Adrenal gland (tissue), 12 donors: Measurements from ENCODE around the gene LRP1B. TPM values are rescaled to one million over a fixed set of nuclear protein-coding genes. Genes with fewer than 3 reads are reported as not detected.

Experiments
- DNase-seq, 7 donors: peaks; one replicate each; pipeline ENCODE4 v3.0.0-alpha.2; 2019 to 2020
- H3K27ac ChIP-seq, 5 donors: fragments of 200-600 bp; sonication (generic) in 4 of 5; 1 replicate in 3 of 5; 2 replicates in 2 of 5; pipeline versions ENCODE4 v1.5.1 to v1.8.0; 2016 to 2020; ENCODE audit warnings: mild to moderate bottlenecking in 1 of 5
- H3K27me3 ChIP-seq: fragments of 200-600 bp; 2 replicates; pipeline ENCODE4 v1.8.0; 2021
- H3K36me3 ChIP-seq, 2 donors: fragments of 200-600 bp; replicated peaks in 1 of 2; 1 replicate in 1 of 2; 2 replicates in 1 of 2; pipeline versions ENCODE4 v1.5.1 to v1.8.0; 2018 to 2022
- H3K4me1 ChIP-seq, 2 donors: fragments of 200-600 bp; replicated peaks in 1 of 2; 1 replicate in 1 of 2; 2 replicates in 1 of 2; pipeline versions ENCODE4 v1.5.1 to v1.8.0; 2018 to 2021
- H3K4me3 ChIP-seq, 4 donors: fragments of 200-600 bp; sonication (generic) in 3 of 4; one replicate each; pipeline ENCODE4 v1.5.1; 2016 to 2018
- H3K9me3 ChIP-seq, 3 donors: fragments of 200-600 bp; sonication (generic) in 1 of 3; replicated peaks in 1 of 3; 1 replicate in 2 of 3; 2 replicates in 1 of 3; pipeline versions ENCODE4 v1.5.1 to v1.8.0; 2016 to 2021
- POLR2A ChIP-seq, 2 donors: fragments of 450-650 bp; IDR thresholded peaks; one replicate each; pipeline ENCODE4 v1.6.1; 2017; ENCODE audit warnings: antibody characterized with exemption in 2 of 2, mild to moderate bottlenecking in 2 of 2, moderate library complexity in 1 of 2
- WGBS, 4 donors: extraction: QIAGEN DNeasy Blood & Tissue Kit in 2 of 4; methylation state at CpG; one replicate each; pipeline versions ENCODE4 v1.1.5 to v1.1.7; 2013 to 2017; 5-methylcytosine and 5-hydroxymethylcytosine counted together
- intact Hi-C, 2 donors: fragments of 100-400 bp; cut with DNase I; formaldehyde crosslinking; loops; one replicate each; pipeline versions ENCODE4 v1.14.1 to v1.15.0; 2022 to 2023
- polyA plus RNA-seq, 3 donors: library from polyadenylated mRNA; stranded (reverse); fragments of 200-250 nt in 2 of 3; fragments of 350-450 nt in 1 of 3; fragmentation: Illumina TruSeq in 1 of 3; extraction: RNeasy Lipid Tissue Mini Kit (QIAGEN cat#74804) in 1 of 3; gene quantifications; one replicate each; pipeline ENCODE4 v1.2.3, GENCODE V29; 2013 to 2014
- total RNA-seq, 9 donors: library from RNA; depleted of rRNA in 4 of 9; stranded (reverse); fragments of >200 nt in 4 of 9; fragments of 120-200 nt in 1 of 9; fragmentation: NEBNext Ultra II Directional in 1 of 9; extraction: Animal tissue kit (Norgen Biotek cat#: 25700) in 1 of 9; gene quantifications; one replicate each; pipeline versions ENCODE4 v1.1.0 to v1.2.4, GENCODE V29; 2013 to 2023
- TF ChIP-seq, protein P1 (sequence below), 6 experiments: fragments of 450-650 bp in 4 of 6; fragments of 200-600 bp in 2 of 6; sonication (generic) in 1 of 6; IDR thresholded peaks; 1 replicate in 5 of 6; 2 replicates in 1 of 6; pipeline versions ENCODE4 v1.5.1 to v1.8.0; 2016 to 2021; ENCODE audit warnings: antibody characterized with exemption in 6 of 6, mild to moderate bottlenecking in 2 of 6, moderate library complexity in 1 of 6
- donor health status: healthy with polysubstance abuse.
- donor health status: Bipolar disorder and iron deficiency.
- donor health status: DM: yes; HTN: yes; CAD: no.
- donor health status: DM: no; HTN: no; CAD: no.
- donor health status: DM: no; HTN: no; CAD: no.
- donor health status: DM: yes; HTN: yes; CAD: no.

LRP1B gene
- total and polyA plus RNA-seq, 12 donors, result 0.84 to 5.4 (median 2.1) TPM

DNA sequence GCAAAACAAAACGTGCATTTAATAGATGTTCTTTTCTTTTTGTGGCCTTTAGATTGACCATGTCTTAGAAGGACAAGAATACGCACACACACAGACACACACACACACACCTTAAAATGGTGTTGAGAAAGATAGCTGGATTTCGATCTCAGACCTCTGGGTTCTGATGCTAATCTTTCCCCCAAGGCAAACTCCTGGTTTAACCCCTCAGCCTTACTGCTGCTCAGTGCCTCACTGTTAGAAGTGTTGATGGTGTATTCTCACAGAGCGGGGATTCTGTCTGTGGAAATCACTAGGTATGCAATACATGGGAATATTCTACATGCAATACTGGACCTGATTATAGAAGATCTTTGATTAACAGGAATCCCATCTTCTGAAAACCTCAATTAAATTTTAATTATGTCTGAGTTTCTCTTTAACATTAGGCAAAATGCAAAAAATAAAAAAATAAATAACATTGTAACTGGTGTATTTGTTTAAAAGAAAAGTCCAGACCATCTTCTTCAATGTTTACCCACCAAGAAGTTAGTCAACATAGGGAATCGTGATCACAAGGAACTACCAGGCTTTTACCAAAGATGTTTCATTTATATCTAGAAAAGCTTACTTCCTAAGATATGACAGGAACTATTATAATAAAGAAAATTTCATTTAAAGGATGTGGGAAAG, 613.5 kb downstream of the LRP1B start:
- TF ChIP-seq POLR2A (IDR thresholded peaks at IDR 0.05), result no peak
- TF ChIP-seq, protein P1, sequence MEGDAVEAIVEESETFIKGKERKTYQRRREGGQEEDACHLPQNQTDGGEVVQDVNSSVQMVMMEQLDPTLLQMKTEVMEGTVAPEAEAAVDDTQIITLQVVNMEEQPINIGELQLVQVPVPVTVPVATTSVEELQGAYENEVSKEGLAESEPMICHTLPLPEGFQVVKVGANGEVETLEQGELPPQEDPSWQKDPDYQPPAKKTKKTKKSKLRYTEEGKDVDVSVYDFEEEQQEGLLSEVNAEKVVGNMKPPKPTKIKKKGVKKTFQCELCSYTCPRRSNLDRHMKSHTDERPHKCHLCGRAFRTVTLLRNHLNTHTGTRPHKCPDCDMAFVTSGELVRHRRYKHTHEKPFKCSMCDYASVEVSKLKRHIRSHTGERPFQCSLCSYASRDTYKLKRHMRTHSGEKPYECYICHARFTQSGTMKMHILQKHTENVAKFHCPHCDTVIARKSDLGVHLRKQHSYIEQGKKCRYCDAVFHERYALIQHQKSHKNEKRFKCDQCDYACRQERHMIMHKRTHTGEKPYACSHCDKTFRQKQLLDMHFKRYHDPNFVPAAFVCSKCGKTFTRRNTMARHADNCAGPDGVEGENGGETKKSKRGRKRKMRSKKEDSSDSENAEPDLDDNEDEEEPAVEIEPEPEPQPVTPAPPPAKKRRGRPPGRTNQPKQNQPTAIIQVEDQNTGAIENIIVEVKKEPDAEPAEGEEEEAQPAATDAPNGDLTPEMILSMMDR (IDR thresholded peaks at IDR 0.05), result no peak
- Histone ChIP-seq H3K27ac (no peak overlapping the region), H3K9me3 (no peaks in the 10 kb centered on the region), H3K36me3 (no peaks in the 10 kb centered on the region), H3K4me3 (no peak overlapping the region), H3K27me3 (no peaks in the 10 kb centered on the region), H3K4me1 (no peaks in the 10 kb centered on the region)
- intact Hi-C loops, result no loop called here
- 67 to 74% (median 70%) methylated on average over 4 to 5 of the region's 5 CpGs for WGBS, 4 donors
- no peak for DNase-seq

GRCh38 chr2:141515931-141516330, 614.9 kb downstream of the LRP1B start:
- DNase-seq, result no peak
- H3K9me3 ChIP-seq, result no peaks in the 10 kb centered on the region
- no peaks in the 10 kb centered on the region for H3K36me3 ChIP-seq
- no peak overlapping the region for H3K4me3 ChIP-seq
- H3K27ac ChIP-seq, result no peak overlapping the region
- no peaks in the 10 kb centered on the region for H3K27me3 ChIP-seq
- no peak for TF ChIP-seq POLR2A (IDR thresholded peaks at IDR 0.05)
- TF ChIP-seq, protein P1 (IDR thresholded peaks at IDR 0.05), result no peak
- H3K4me1 ChIP-seq, result no peaks in the 10 kb centered on the region
- intact Hi-C loops, result no loop called here

DNA sequence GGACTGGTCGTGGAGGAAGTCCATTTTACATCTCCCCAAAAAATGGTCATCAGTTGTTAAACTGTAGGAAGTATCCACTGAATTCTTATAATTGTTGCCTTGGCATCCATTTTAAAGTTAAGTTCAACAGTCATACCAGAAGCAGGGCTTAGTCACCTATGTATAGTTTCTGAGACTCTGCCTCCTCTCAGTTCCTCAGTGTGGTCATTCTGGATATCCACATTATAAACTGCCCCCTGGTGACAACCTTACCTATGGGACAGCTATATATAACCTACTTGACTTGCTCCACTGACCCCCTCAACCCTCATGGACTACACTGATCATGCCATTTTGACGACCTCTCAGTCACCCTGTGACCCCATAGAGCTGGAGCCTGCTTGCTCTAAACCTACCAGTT, 617.0 kb downstream of the LRP1B start:
- Histone ChIP-seq H3K4me1 (no peaks in the 10 kb centered on the region), H3K27me3 (no peaks in the 10 kb centered on the region), H3K9me3 (no peaks in the 10 kb centered on the region), H3K4me3 (no peak overlapping the region), H3K27ac (no peak overlapping the region), H3K36me3 (no peaks in the 10 kb centered on the region)
- WGBS, 4 donors, result 45 to 50% (median 48%) methylated on average over 2 of the region's 2 CpGs
- TF ChIP-seq, protein P1 (IDR thresholded peaks at IDR 0.05), result no peak
- no peak for TF ChIP-seq POLR2A (IDR thresholded peaks at IDR 0.05)
- no peak for DNase-seq
- intact Hi-C loops, result no loop called here

- H3K4me3 ChIP-seq, result no peak overlapping the region
- H3K4me1 ChIP-seq, result no peaks in the 10 kb centered on the region
- intact Hi-C loops, result no loop called here
- WGBS, 4 donors, result 58 to 73% (median 64%) methylated on average over 4 to 5 of the region's 5 CpGs
- H3K27ac ChIP-seq, result no peak overlapping the region
- no peak for DNase-seq
- no peaks in the 10 kb centered on the region for H3K27me3 ChIP-seq
- TF ChIP-seq POLR2A (IDR thresholded peaks at IDR 0.05), result no peak
- TF ChIP-seq, protein P1 (IDR thresholded peaks at IDR 0.05), result no peak
- H3K9me3 ChIP-seq, result no peaks in the 10 kb centered on the region
- H3K36me3 ChIP-seq, result no peaks in the 10 kb centered on the region
Observed at GRCh38 chr2:141508806-141509595, 621.8 kb downstream of the LRP1B start.
